Skeletal muscle satellite cell (primary cell): ENCODE measurements around the gene EDDM3A.
"Not testable (repeated sequence)": the region's sequence is repeated elsewhere in the genome, so short reads cannot be mapped to it uniquely, and the experiment has no call there.

Experiments
- H3K27me3 ChIP-seq: 2 replicates; pipeline ENCODE4 v1.7.0; 2013; ENCODE audit warnings: low read length; ENCODE audit not compliant: control insufficient read depth, insufficient read depth
- H3K36me3 ChIP-seq: 2 replicates; pipeline ENCODE4 v1.7.0; 2013; ENCODE audit warnings: mild to moderate bottlenecking, control low read depth, low read length; ENCODE audit not compliant: insufficient read depth
- H3K4me1 ChIP-seq: 2 replicates; pipeline ENCODE4 v1.7.0; 2013; ENCODE audit warnings: low read length; ENCODE audit not compliant: control insufficient read depth, insufficient read depth
- H3K4me2 ChIP-seq: 2 replicates; pipeline ENCODE4 v1.7.0; 2013; ENCODE audit warnings: mild to moderate bottlenecking, low read length
- H3K4me3 ChIP-seq: 2 replicates; pipeline ENCODE4 v1.7.0; 2013; ENCODE audit warnings: low read length
- H3K9ac ChIP-seq: 2 replicates; pipeline ENCODE4 v1.7.0; 2013; ENCODE audit warnings: mild to moderate bottlenecking, low read depth, low read length, moderate library complexity
- H3K9me3 ChIP-seq: replicated peaks from 2 replicates; pipeline ENCODE4 v1.7.0; 2013; ENCODE audit warnings: mild to moderate bottlenecking, control low read depth, low read length

Gene EDDM3A

DNA sequence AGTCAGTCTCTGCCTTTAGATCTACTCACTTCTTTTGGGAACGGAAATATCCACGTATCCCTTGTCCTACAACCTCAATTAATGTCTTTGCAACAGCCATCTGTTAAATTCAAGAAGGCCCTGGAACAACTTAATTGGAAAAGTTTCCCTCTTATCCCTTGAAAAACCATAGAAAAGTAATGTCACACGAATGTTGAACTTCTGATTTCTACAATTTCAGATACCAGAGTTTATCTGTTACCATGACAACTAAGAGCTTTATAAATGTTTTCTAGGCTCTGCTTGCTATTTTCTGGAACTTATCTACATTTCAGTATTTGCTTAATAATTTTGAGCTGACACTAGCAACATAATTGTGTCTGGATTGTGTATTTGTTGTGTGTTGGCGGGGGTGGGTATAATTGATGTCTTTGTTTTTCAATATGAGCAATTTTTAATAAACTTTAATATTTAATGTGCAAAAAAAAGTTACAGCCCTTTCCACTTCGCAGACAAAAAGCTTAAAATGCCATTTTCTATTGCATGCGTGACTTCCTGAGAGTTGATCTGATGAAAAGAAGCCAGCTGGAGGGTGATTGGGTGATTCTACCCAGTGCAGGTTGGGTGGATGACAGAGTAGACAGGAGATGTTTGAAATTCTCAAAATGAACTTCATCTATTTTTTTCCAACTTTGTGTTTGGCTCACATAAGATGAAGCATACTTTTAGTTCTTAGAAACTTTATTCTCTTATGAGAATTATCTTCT, 11.8 kb upstream of the EDDM3A start:
- no peaks in the 10 kb centered on the region for H3K36me3 ChIP-seq
- H3K4me2 ChIP-seq: no peak overlapping the region
- no peak overlapping the region for H3K4me3 ChIP-seq
- H3K27me3 ChIP-seq: no peaks in the 10 kb centered on the region
- H3K9me3 ChIP-seq: no peaks in the 10 kb centered on the region
- no peaks in the 10 kb centered on the region for H3K4me1 ChIP-seq
- H3K9ac ChIP-seq: no peak overlapping the region

DNA sequence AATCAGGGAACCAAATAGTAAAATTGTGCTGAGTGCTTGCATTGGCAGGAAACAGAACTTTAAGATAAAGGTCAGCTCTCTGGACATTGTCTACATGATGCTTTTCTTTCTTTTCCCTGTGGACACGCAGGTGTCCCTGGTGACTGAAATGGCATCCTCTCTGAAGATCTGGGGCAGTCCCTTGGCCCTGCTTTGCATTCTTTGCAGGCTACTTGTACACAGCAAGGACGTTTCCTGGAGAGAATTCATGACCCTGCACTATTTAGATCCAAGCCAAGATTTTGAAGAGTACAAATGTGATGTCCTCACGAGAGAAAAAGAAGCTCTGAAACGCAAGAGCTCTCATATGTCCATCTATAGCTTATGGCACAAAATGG, 11.3 kb upstream of the EDDM3A start:
- Histone ChIP-seq H3K4me1 (no peaks in the 10 kb centered on the region), H3K27me3 (no peaks in the 10 kb centered on the region), H3K9ac (no peak overlapping the region), H3K4me3 (no peak overlapping the region), H3K36me3 (no peaks in the 10 kb centered on the region), H3K4me2 (no peak overlapping the region), H3K9me3 (no peaks in the 10 kb centered on the region)

DNA sequence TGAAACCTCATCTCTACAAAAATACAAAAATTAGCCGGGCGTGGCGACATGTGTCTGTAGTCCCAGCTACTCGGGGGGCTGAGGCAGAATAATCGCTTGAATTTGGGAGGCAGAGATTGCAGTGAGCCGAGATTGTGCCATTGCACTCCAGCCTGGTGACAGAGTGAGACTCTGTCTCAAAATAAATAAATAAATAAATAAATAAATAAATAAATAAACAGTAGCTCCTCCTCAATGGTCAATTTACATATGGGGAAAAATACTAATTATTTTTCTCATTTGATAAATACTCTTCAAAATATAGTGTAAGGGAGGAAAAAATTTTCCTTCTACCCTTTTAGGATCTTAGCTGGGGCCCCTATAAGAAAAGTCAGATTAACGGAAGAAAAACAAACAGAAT, 7.4 kb upstream of the EDDM3A start:
- H3K9me3 ChIP-seq: not testable (repeated sequence)

GRCh38 chr14:20742132-20742531, 3.6 kb upstream of the EDDM3A start:
- Histone ChIP-seq H3K9ac (no peak overlapping the region), H3K4me2 (no peak overlapping the region)

More for the DNA sequence above, 7.4 kb upstream of the EDDM3A start:
- H3K27me3 ChIP-seq, H3K36me3 ChIP-seq, H3K4me3 ChIP-seq, H3K4me1 ChIP-seq, H3K9ac ChIP-seq, H3K4me2 ChIP-seq: not testable (repeated sequence)

GRCh38 chr14:20743556-20743955, 2.1 kb upstream of the EDDM3A start:
- H3K4me2 ChIP-seq: no peak overlapping the region
- H3K9ac ChIP-seq: no peak overlapping the region
- H3K4me3 ChIP-seq: no peak overlapping the region
- H3K4me1 ChIP-seq: no peaks in the 10 kb centered on the region
- no peaks in the 10 kb centered on the region for H3K27me3 ChIP-seq
- no peaks in the 10 kb centered on the region for H3K36me3 ChIP-seq
- H3K9me3 ChIP-seq: no peaks in the 10 kb centered on the region

More at GRCh38 chr14:20742132-20742531, 3.6 kb upstream of the EDDM3A start:
- H3K36me3 ChIP-seq: no peaks in the 10 kb centered on the region
- H3K4me1 ChIP-seq: no peaks in the 10 kb centered on the region
- H3K27me3 ChIP-seq: no peaks in the 10 kb centered on the region
- H3K9me3 ChIP-seq: no peaks in the 10 kb centered on the region
- H3K4me3 ChIP-seq: no peak overlapping the region

GRCh38 chr14:20746566-20746965, 879 bp downstream of the EDDM3A start:
- Histone ChIP-seq H3K27me3 (no peaks in the 10 kb centered on the region), H3K4me1 (no peaks in the 10 kb centered on the region), H3K9me3 (no peaks in the 10 kb centered on the region), H3K4me3 (no peak overlapping the region), H3K36me3 (no peaks in the 10 kb centered on the region), H3K4me2 (no peak overlapping the region), H3K9ac (no peak overlapping the region)

DNA sequence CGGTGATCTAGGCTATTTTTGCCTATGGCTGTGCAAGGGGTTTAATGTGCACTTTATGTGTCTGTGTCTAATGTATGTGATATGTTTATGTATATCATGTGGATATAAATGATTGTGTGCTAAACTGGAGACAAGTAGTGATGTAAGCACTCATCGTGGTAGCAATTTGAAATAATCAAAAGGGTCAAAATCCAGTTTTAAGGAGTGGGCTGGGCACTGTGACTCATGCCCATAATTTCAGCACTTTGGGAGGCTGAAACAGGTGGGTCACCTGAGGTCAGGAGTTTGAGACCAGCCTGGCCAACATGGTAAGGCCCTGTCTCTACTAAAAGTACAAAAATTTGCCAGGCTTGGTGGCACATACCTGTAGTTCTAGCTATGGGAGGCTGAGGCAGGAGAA, 2.8 kb downstream of the EDDM3A start:
- Histone ChIP-seq H3K4me1 (no peaks in the 10 kb centered on the region), H3K4me2 (no peak overlapping the region), H3K9ac (no peak overlapping the region), H3K36me3 (no peaks in the 10 kb centered on the region), H3K9me3 (no peaks in the 10 kb centered on the region), H3K4me3 (no peak overlapping the region), H3K27me3 (no peaks in the 10 kb centered on the region)

DNA sequence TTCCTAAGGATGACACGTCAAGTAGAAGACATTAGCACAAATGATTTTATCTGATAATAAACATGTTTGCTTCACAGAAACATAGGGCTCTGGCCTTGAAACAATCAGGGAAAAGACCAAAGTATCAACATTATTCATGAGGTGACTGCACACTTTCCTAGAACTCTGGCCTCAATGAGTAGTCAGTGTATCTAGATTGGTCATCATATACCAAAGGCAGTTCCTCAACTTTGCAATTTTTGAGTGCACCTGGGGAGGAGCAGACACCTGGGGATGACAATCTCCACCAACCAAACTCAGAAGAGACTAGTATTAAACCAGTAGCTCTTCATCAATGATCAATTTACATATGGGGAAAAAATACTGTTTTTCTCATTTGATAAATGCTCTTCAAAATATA, 4.5 kb downstream of the EDDM3A start:
- no peak overlapping the region for H3K4me2 ChIP-seq
- no peaks in the 10 kb centered on the region for H3K36me3 ChIP-seq
- H3K9me3 ChIP-seq: no peaks in the 10 kb centered on the region
- H3K4me3 ChIP-seq: no peak overlapping the region
- no peaks in the 10 kb centered on the region for H3K27me3 ChIP-seq
- H3K9ac ChIP-seq: no peak overlapping the region
- H3K4me1 ChIP-seq: no peaks in the 10 kb centered on the region

- Histone ChIP-seq H3K9ac (no peak overlapping the region), H3K4me2 (no peak overlapping the region), H3K4me3 (no peak overlapping the region), H3K27me3 (no peaks in the 10 kb centered on the region), H3K9me3 (no peaks in the 10 kb centered on the region), H3K4me1 (no peaks in the 10 kb centered on the region), H3K36me3 (no peaks in the 10 kb centered on the region)
These were observed 6.4 kb downstream of the EDDM3A start for GRCh38 chr14:20751963-20752562.

GRCh38 chr14:20754308-20754707, 8.6 kb downstream of the EDDM3A start:
- Histone ChIP-seq H3K4me3 (no peak overlapping the region), H3K9me3 (no peaks in the 10 kb centered on the region), H3K27me3 (no peaks in the 10 kb centered on the region), H3K4me1 (no peaks in the 10 kb centered on the region), H3K4me2 (no peak overlapping the region), H3K36me3 (no peaks in the 10 kb centered on the region), H3K9ac (no peak overlapping the region)

GRCh38 chr14:20755037-20755436, 9.3 kb downstream of the EDDM3A start:
- Histone ChIP-seq H3K4me1 (no peaks in the 10 kb centered on the region), H3K27me3 (no peaks in the 10 kb centered on the region), H3K9ac (no peak overlapping the region), H3K4me2 (no peak overlapping the region), H3K36me3 (no peaks in the 10 kb centered on the region), H3K9me3 (no peaks in the 10 kb centered on the region), H3K4me3 (no peak overlapping the region)

DNA sequence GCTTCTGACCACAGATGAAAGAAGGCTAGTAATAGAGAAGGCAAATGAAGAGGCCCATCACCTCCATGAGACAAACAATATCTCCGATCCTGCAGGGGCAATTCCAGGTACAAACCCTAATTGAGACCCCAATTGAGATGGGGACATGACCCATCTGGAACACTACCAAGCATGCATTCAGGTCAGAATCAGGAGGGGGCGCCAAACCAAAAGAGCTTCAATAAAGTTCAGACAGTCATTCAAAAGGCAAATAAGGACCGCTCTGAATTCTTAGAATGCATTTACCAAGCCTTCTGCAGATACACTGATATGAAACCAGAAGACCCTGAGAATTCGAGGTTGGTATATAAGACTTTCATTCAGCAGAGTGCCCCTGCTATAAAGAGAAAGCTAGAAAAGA, 12.3 kb downstream of the EDDM3A start:
- no peaks in the 10 kb centered on the region for H3K9me3 ChIP-seq

More for the DNA sequence above, 12.3 kb downstream of the EDDM3A start:
- no peak overlapping the region for H3K4me2 ChIP-seq
- H3K9ac ChIP-seq: no peak overlapping the region
- no peaks in the 10 kb centered on the region for H3K4me1 ChIP-seq
- no peaks in the 10 kb centered on the region for H3K36me3 ChIP-seq
- H3K4me3 ChIP-seq: no peak overlapping the region
- no peaks in the 10 kb centered on the region for H3K27me3 ChIP-seq
